GM19467 (cell line): ENCODE data around the gene TRPM5.
"Not testable (repeated sequence)": the region's sequence is repeated elsewhere in the genome, so short reads cannot be mapped to it uniquely, and the experiment has no call there.

Source experiments
- ATAC-seq: cut with Tn5 transposase; IDR thresholded peaks from one replicate; pipeline ENCODE4 v1.9.1; 2021; ENCODE audit warnings: mild to moderate bottlenecking, moderate library complexity; ENCODE audit not compliant: unreplicated experiment

Gene TRPM5

GRCh38 chr11:2443881-2444820, at the start of gene TRPM5:
Gene TRPM5, minus strand, starts transcription at chr11:2444514. Its CDS starts 21,478 bp downstream, at chr11:2423036.
- ATAC-seq: no peak

DNA sequence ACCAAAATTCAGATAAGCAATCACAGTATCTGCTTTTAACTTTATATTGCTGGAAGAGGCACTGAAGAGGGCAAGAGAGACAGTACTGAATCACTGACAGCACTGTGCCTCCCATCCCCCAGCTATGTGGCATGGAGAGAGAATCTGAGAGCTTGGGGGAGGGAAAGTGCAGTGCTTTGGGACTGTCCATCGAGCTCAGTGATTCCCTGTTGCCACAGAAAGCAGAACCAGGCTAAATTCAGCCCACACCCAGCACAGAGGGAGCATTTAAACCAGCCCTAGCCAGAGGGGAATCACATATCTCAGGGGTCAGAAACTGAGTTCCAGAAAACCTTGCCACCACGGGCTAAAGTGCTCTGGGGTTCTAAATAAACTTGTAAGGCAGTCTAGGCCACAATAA, 44.8 kb upstream of the TRPM5 start:
- no peak for ATAC-seq

DNA sequence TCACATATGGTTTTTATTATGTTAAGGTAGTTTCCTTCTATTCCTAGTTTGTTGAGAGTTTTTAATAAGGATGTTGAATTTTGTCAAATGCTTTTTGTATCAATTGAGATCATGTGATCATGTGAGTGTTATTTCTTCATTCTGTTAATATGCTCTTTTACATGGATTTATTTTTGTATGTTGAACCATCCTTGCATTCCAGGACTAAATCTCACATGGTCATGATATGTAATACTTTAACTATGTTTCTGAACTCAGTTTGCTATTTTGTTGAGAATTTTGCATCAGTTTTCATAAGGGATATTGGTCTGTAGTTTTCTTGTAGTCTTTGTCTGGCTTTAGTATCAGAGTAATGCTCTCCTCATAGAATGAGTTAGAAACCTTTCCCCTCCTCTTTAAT, 43.7 kb upstream of the TRPM5 start:
- ATAC-seq: no peak

DNA sequence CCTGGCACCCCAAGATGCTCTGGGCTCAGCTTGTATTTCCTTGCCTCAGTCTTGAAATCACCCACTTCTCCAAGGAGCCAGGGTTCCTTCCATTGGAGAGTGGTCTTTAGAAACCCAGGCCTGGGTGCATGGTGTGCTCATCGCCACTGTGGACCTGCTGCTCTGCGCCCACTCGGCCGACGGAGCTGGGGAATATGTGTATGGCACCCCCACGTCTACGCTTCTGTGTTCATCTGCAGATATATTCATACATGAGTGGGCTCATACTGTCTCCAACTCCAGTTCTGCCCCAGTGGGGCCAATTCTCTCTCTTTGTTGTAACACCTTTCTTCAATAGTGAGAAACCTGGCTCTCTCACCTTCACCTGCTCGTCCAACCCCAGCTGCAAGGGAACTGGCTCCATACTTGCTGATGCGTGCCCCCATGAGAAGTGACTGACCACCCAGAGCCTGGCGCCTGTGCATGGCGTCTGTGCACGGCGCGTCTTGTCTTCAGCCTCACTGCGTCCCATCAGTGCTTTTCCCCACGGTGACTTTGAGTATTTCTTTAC, 40.3 kb upstream of the TRPM5 start:
- no peak for ATAC-seq

- no peak for ATAC-seq
These were observed 39.1 kb upstream of the TRPM5 start for GRCh38 chr11:2483426-2483825.

DNA sequence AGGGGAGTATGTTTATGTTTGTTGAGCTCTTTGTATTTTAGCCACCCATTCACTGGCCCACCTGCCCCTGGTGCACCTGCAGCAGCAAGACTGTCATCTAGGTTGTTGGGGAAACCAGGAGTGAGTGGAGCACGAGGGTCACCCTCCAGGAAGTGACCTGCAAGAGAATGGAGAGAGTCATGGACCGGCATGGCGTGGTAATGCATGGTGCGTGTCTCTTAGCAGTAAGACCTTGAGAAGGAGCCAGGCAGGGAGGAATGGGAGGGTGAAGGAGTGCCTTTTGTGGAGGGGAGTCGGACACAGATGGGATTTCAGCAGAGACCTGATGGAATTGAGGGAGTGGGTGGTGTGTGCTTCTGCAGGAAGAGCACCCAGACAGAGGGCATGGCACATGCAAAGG, 38.4 kb upstream of the TRPM5 start:
- ATAC-seq: no peak

GRCh38 chr11:2482204-2482603, 37.9 kb upstream of the TRPM5 start:
- ATAC-seq: no peak

- no peak for ATAC-seq
These were observed 36.9 kb upstream of the TRPM5 start for GRCh38 chr11:2481253-2481652.

DNA sequence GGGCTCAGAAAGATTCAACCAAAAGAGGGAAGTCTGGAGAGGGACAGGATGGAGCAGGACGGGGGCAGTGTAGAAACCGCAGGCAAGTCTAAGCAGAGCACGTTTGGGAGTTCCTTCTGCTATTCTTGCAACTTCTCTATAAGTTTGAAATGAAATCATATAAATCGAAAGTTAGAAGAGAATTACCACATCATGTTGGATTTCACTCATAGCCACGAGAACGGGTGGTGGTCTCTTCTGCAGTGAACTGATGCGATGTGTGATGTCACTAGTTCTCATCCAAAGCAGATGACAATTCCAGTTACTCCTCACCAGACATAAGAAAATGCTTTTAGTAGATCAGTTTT, 36.5 kb upstream of the TRPM5 start:
- ATAC-seq: no peak

- ATAC-seq: not testable (repeated sequence)
These were observed 36.0 kb upstream of the TRPM5 start for GRCh38 chr11:2480067-2480873.

DNA sequence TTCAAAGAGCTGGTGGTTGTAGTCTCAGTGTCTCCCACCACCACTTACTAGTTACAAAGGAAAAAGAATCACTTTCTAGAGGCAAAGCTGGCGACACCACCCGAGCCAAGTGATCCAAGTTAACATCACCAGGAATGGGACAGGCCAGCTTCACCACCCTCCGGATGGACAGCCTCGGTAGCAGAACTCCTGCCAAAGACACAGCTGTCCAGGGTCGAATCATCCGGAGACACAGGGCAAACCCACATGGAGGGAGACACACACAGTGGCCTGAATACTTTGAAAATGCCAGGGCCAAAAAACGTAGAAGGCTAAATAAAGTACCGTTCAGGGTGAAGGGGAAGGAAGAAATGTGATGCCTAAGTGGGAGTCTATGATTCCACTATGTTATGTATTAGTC, 33.6 kb upstream of the TRPM5 start:
- ATAC-seq: no peak

GRCh38 chr11:2477254-2477653, 32.9 kb upstream of the TRPM5 start:
- ATAC-seq: no peak

DNA sequence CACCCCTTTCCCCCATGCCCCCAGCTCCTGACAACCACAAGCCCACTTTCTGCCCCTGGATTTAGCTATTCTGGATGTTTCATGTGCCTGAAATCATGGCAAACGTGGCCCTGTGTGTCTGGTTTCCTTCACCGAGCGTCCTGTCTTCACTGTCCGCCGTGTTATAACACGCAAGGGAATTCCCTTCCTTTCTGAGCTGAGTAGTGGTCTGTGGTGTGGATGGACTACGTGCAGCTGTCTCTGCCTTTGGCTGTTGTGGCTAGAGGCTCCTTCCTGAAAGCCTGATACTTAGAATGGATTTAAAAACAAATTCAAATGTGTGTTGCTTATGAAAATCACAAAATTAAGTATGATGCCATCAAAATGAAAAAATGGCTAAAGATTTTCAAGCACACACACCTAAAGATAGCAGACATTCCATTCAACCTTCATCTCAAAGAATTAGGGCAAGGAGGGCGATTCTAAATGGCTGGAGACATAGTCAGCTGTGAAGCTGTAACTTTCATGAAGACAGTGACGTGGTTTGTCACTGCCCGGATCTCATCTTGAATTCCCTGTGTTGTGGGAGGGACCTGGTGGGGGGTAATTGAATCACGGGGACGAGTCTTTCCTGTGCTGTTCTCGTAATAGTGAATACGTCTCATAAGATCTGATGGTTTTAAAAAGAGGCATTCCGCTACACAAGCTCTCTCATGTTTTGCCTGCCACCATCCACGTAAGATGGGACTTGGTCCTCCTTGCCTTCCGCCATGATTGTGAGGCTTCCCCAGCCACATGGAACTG, 31.0 kb upstream of the TRPM5 start:
- ATAC-seq: no peak

- no peak for ATAC-seq
These were observed 30.0 kb upstream of the TRPM5 start for GRCh38 chr11:2474059-2474901.

DNA sequence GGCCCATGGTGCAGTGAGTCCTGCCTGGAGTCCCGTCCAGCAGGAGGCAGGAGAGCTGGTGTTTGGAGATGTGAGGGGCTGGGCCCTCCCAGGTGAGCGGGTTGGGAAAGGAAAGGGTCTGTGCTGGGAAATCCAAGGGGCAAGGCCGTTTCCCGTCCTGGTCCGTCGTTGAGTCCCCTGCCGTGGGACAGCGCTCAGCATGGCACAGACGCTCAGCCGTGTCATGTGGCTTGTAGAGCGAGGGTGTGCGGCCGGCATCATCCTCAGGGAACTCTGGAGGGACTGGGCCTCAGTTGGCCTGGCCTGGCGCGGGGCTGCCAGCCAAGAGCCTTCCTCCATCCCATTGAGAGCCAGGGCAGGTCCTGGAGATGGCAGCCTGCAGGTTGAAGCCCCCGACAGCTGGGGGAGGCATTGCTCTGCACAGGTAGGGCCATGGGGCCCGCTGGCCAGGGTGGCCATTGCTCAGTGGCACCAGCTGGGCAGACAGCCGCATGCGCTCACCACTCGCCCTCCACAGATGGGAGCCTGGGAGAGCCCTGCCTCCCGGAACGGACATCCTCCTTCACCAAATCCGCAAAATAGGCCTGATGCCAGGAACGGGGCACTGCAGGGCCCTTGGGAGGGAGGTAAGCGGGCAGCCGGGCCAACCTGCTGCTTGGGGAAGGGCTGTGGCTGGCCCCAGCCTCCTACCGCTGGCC, 29.2 kb upstream of the TRPM5 start:
- ATAC-seq: no peak

- no peak for ATAC-seq
These were observed 28.3 kb upstream of the TRPM5 start for GRCh38 chr11:2472428-2473186.

DNA sequence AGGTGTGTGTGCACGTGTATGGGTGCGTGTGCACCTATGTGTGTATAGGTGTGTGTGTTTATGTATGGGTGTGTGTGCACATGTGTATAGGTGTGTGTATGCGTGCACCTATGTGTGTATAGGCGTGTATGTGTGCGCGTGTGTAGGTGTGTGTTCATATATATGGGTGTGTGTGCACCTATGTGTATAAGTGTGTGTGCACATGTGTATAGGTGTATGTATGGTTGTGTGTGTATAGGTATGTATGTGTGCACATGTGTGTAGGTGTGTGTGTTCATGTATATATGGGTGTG, 27.4 kb upstream of the TRPM5 start:
- no peak for ATAC-seq

GRCh38 chr11:2471048-2471803, 26.9 kb upstream of the TRPM5 start:
- ATAC-seq: no peak
